ENCODE data around the gene SAMD4A. TPM values are rescaled to one million over a fixed set of nuclear protein-coding genes. Genes with fewer than 3 reads are reported as not detected.

Gene SAMD4A
- total RNA-seq, 1 donor from 2014 or later, result 57.0 TPM

DNA sequence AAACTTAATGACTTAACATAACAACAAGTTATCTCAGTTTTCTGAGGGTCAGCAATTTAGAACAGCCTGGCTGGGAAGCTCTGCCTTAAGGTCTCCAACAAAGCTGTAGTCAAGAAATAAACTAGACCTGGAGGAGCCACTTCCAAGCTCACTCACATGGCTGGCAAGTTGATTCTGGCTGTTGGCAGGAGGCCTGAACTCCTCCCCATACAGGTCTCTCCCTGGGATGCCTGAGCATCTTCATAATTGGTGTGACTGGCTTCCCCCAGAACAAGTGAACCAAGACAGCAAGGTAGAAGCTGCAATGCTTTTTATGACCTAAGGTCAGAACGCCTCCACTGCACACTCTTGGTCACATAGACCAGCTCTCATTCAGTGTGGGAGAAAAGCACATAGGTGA lies 128.3 kb downstream of the SAMD4A start:
- no peaks in the 10 kb centered on the region for H3K27me3 Mint-ChIP-seq (ENCODE audit: low read depth)
- no peak overlapping the region for H3K27ac Mint-ChIP-seq (ENCODE audit: unreplicated experiment)
- TF ChIP-seq, protein P1, sequence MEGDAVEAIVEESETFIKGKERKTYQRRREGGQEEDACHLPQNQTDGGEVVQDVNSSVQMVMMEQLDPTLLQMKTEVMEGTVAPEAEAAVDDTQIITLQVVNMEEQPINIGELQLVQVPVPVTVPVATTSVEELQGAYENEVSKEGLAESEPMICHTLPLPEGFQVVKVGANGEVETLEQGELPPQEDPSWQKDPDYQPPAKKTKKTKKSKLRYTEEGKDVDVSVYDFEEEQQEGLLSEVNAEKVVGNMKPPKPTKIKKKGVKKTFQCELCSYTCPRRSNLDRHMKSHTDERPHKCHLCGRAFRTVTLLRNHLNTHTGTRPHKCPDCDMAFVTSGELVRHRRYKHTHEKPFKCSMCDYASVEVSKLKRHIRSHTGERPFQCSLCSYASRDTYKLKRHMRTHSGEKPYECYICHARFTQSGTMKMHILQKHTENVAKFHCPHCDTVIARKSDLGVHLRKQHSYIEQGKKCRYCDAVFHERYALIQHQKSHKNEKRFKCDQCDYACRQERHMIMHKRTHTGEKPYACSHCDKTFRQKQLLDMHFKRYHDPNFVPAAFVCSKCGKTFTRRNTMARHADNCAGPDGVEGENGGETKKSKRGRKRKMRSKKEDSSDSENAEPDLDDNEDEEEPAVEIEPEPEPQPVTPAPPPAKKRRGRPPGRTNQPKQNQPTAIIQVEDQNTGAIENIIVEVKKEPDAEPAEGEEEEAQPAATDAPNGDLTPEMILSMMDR (IDR thresholded peaks at IDR 0.05), result no peak
- no peak overlapping the region for H3K4me3 Mint-ChIP-seq (ENCODE audit: unreplicated experiment)
- no peaks in the 10 kb centered on the region for H3K9me3 Mint-ChIP-seq (ENCODE audit: low read depth)
- no peaks in the 10 kb centered on the region for H3K36me3 Mint-ChIP-seq (ENCODE audit: low read depth)
- H3K4me1 Mint-ChIP-seq (ENCODE audit: low read depth), result peaks cover 42% of the 10 kb centered on the region
- no peak for DNase-seq (ENCODE audit: low spot score)

DNA sequence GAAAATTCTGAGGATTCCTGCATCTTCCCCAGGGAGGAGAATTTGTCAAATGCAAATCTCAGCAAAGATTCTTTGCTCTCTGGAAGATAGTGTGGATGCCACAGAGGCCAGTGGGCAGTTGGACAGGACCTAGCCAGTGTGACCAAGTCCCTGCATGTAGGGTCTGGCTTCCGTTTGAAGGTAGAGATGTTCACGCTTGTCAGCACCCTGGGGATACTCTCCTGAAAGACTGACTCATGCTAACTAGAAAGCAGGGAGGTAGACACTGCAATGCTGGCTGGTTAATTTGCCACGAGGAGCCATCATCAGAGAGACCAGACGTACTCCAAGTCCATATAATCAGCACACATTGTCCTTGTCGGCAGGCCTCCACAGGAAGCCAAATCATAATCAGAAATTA lies 130.1 kb downstream of the SAMD4A start:
- Mint-ChIP-seq H3K4me3 (ENCODE audit: unreplicated experiment) (no peak overlapping the region), H3K27me3 (ENCODE audit: low read depth) (no peaks in the 10 kb centered on the region), H3K36me3 (ENCODE audit: low read depth) (no peaks in the 10 kb centered on the region), H3K27ac (ENCODE audit: unreplicated experiment) (no peak overlapping the region), H3K9me3 (ENCODE audit: low read depth) (no peaks in the 10 kb centered on the region), H3K4me1 (ENCODE audit: low read depth) (peaks cover 30% of the 10 kb centered on the region)
- no peak for DNase-seq (ENCODE audit: low spot score)
- TF ChIP-seq, protein P1 (IDR thresholded peaks at IDR 0.05), result no peak

DNA sequence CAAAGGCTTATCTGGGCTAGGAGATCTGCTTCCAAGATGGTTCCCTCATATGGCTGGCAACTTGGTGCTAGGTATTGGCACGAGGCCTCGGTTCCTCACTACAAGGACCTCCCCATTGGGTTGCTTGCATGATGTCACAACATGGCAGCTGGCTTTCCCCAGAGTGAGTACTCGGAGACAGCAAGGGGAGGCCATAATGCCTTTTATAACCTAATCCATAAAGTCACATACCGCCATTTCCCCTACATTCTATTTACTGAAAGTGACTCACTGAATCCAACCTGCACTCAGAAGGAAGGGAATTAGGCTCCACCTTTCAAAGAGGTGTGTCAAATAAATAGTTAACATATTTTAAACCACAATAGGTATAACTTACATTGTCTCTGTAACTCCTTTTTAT lies 130.9 kb downstream of the SAMD4A start:
- H3K36me3 Mint-ChIP-seq (ENCODE audit: low read depth), result peaks cover 4% of the 10 kb centered on the region
- no peaks in the 10 kb centered on the region for H3K9me3 Mint-ChIP-seq (ENCODE audit: low read depth)
- no peaks in the 10 kb centered on the region for H3K27me3 Mint-ChIP-seq (ENCODE audit: low read depth)
- H3K27ac Mint-ChIP-seq (ENCODE audit: unreplicated experiment), result no peak overlapping the region
- no peak for DNase-seq (ENCODE audit: low spot score)
- H3K4me3 Mint-ChIP-seq (ENCODE audit: unreplicated experiment), result no peak overlapping the region
- TF ChIP-seq, protein P1 (IDR thresholded peaks at IDR 0.05), result no peak
- peaks cover 23% of the 10 kb centered on the region for H3K4me1 Mint-ChIP-seq (ENCODE audit: low read depth)

DNA sequence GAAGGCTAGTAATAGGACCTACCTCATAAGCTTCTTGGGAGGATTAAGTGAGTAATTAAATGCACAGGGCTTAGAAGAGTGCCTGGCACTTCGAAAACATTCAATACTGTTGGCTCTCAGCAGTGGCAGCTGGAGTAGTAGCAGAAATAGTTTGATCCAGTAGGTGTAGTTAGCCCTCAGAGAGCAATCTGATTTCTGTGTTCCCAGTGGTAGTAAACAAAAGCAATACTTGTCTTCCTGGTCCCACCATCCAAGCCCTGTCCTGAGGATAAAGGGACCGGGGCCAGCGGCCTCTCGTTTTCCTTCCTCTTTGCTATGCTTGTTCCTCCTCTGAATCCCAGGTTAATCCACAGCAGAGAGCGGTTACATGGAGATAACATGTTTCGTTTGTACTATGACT lies 131.6 kb downstream of the SAMD4A start:
- Mint-ChIP-seq H3K27ac (ENCODE audit: unreplicated experiment) (peak overlapping the region; percentile 77), H3K4me1 (ENCODE audit: low read depth) (peaks cover 22% of the 10 kb centered on the region), H3K27me3 (ENCODE audit: low read depth) (no peaks in the 10 kb centered on the region), H3K36me3 (ENCODE audit: low read depth) (peaks cover 4% of the 10 kb centered on the region), H3K4me3 (ENCODE audit: unreplicated experiment) (no peak overlapping the region), H3K9me3 (ENCODE audit: low read depth) (no peaks in the 10 kb centered on the region)
- DNase-seq (ENCODE audit: low spot score), result no peak
- TF ChIP-seq, protein P1 (IDR thresholded peaks at IDR 0.05), result no peak

DNA sequence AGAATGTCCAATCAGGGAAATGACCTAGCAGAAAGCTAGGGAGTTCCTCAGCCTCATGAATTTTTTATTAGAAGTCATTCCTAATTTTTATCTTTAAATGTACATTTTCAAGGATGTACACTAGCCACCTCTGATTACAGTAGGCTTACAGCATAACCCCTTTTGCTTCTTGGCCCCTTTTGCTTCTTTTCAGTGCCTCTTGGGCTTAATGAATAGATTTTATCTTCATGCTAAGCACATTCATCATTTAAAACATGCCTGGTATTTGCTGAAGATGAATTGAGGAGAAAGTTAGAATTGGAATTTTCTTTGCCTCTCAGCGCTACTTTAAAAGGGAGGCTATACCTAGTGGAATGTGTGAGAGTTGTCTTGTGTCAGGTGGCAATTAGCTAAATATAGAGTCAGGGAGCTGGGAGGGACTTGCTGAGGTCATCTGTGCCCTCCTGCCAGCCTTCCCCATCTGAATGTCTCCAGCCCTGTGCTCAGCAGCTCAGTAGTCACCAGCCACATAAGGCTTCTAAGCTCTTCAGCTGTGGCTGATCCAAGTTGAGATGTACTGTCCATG lies 132.1 kb downstream of the SAMD4A start:
- Mint-ChIP-seq H3K27me3 (ENCODE audit: low read depth) (no peaks in the 10 kb centered on the region), H3K27ac (ENCODE audit: unreplicated experiment) (peak overlapping the region; percentile 77), H3K9me3 (ENCODE audit: low read depth) (no peaks in the 10 kb centered on the region), H3K36me3 (ENCODE audit: low read depth) (peaks cover 4% of the 10 kb centered on the region), H3K4me1 (ENCODE audit: low read depth) (peaks cover 22% of the 10 kb centered on the region), H3K4me3 (ENCODE audit: unreplicated experiment) (no peak overlapping the region)
- no peak for DNase-seq (ENCODE audit: low spot score)
- TF ChIP-seq, protein P1 (IDR thresholded peaks at IDR 0.05), result no peak

All from chondrocyte (in vitro differentiated cells).